Erythroblast (primary cell): ENCODE measurements around the gene FBXW12.
"Not testable (repeated sequence)": the region's sequence is repeated elsewhere in the genome, so short reads cannot be mapped to it uniquely, and the experiment has no call there.

Source experiments
- DNase-seq, 2 experiments: peaks; one replicate each; lab custom pipeline; 2025; lab: John Stamatoyannopoulos, UW
- GATA1 ChIP-seq: IDR thresholded peaks from 2 replicates; pipeline ENCODE4 v1.6.1; 2011; ENCODE audit warnings: low read depth, mild to moderate bottlenecking, control low read depth, low read length, moderate library complexity
- POLR2A ChIP-seq: IDR thresholded peaks from 2 replicates; pipeline ENCODE4 v1.6.1; 2011; ENCODE audit warnings: mild to moderate bottlenecking, low read length

Gene FBXW12

GRCh38 chr3:48398701-48399386 is 26.8 kb downstream of the FBXW12 start:
- no peak for DNase-seq

GRCh38 chr3:48399387-48400172 is 27.6 kb downstream of the FBXW12 start:
- no peak for DNase-seq
- TF ChIP-seq GATA1 (no peak), POLR2A (no peak)

More at GRCh38 chr3:48398701-48399386, 26.8 kb downstream of the FBXW12 start:
- TF ChIP-seq POLR2A = no peak
- TF ChIP-seq GATA1 = no peak

GRCh38 chr3:48400824-48401433 is 28.9 kb downstream of the FBXW12 start:
- DNase-seq = peak; percentile 65 to 84
- TF ChIP-seq POLR2A (no peak), GATA1 (no peak)

GRCh38 chr3:48401434-48401901 is 29.4 kb downstream of the FBXW12 start:
- DNase-seq = not testable (repeated sequence)

GRCh38 chr3:48402281-48402732 is 30.3 kb downstream of the FBXW12 start:
- no peak for DNase-seq
- no peak for TF ChIP-seq POLR2A
- TF ChIP-seq GATA1 = no peak

- DNase-seq = no peak
- TF ChIP-seq GATA1 (no peak), POLR2A (no peak)
These were observed 30.9 kb downstream of the FBXW12 start for GRCh38 chr3:48402907-48403306.

- DNase-seq = no peak
These were observed 31.8 kb downstream of the FBXW12 start for GRCh38 chr3:48403533-48404439.

GRCh38 chr3:48404440-48405342 is 32.7 kb downstream of the FBXW12 start:
- TF ChIP-seq POLR2A (no peak), GATA1 (no peak)
- no peak for DNase-seq

More at GRCh38 chr3:48403533-48404439, 31.8 kb downstream of the FBXW12 start:
- TF ChIP-seq GATA1 (no peak), POLR2A (no peak)

- no peak for DNase-seq
- TF ChIP-seq GATA1 = no peak
These were observed 33.4 kb downstream of the FBXW12 start for GRCh38 chr3:48405343-48405881.

- TF ChIP-seq GATA1 (no peak), POLR2A (no peak)
- DNase-seq = no peak
These were observed 34.0 kb downstream of the FBXW12 start for GRCh38 chr3:48405971-48406370.

GRCh38 chr3:48406443-48407431 is 34.7 kb downstream of the FBXW12 start:
- DNase-seq = no peak
- TF ChIP-seq POLR2A = no peak
- no peak for TF ChIP-seq GATA1
